ENCODE results near the gene RCBTB2.

- no peak for TF ChIP-seq CTCF (IDR thresholded peaks at IDR 0.05; ENCODE audit: insufficient read depth, low read depth, low read length)
- no peak for TF ChIP-seq EZH2 (IDR thresholded peaks at IDR 0.05; ENCODE audit: insufficient read depth, low read length)
These were observed 41.3 kb upstream of the RCBTB2 start for GRCh38 chr13:48574041-48574796.
